Astrocyte of the cerebellum (primary cell): Measurements from ENCODE around the gene PIR.

Experiments used
- DNase-seq: peaks from one replicate; pipeline ENCODE4 v3.0.0-alpha.2; 2011; ENCODE audit warnings: low read depth
- H3K4me3 ChIP-seq: 2 replicates; pipeline ENCODE4 v1.5.1; 2011; ENCODE audit warnings: mild to moderate bottlenecking, low read depth, low read length, moderate library complexity
- CTCF ChIP-seq: IDR thresholded peaks from 2 replicates; pipeline ENCODE4 v1.5.1; 2012; ENCODE audit warnings: low read length, low read depth, moderate library complexity, mild to moderate bottlenecking; ENCODE audit errors: missing control alignments
- in situ Hi-C: cut with HindIII; loops from 2 replicates; pipeline ENCODE4 v1.10.0; 2017; ENCODE audit warnings: low sequenced_read_pairs

PIR gene

GRCh38 chrX:15522464-15522863 is 29.3 kb upstream of the PIR start:
- H3K4me3 ChIP-seq: no peak overlapping the region
- in situ Hi-C loops: no loop called here
- DNase-seq: no peak
- no peak for TF ChIP-seq CTCF

DNA sequence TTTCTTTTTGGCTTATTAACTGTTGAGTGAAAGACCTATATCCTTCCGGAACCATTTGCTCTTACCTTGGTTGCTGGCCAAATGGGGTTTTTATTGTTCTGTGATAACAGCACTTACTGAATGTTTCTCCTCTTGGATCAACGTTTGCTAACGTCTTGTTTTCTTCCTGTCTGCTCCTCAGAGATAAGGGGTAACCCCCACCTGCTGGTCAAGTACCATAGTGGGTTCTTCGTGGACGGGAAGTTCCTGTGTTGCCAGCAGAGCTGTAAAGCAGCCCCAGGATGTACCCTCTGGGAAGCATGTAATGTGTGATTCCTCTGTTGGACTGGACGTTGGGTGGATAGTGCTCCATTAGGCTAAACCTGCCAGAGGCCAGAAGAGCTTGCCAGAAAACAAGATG is 22.8 kb upstream of the PIR start:
- in situ Hi-C loops: no loop called here
- no peak for TF ChIP-seq CTCF
- DNase-seq: no peak
- no peak overlapping the region for H3K4me3 ChIP-seq

GRCh38 chrX:15514279-15514678 is 21.1 kb upstream of the PIR start:
- no peak overlapping the region for H3K4me3 ChIP-seq
- in situ Hi-C loops: no loop called here
- TF ChIP-seq CTCF: no peak
- DNase-seq: no peak

DNA sequence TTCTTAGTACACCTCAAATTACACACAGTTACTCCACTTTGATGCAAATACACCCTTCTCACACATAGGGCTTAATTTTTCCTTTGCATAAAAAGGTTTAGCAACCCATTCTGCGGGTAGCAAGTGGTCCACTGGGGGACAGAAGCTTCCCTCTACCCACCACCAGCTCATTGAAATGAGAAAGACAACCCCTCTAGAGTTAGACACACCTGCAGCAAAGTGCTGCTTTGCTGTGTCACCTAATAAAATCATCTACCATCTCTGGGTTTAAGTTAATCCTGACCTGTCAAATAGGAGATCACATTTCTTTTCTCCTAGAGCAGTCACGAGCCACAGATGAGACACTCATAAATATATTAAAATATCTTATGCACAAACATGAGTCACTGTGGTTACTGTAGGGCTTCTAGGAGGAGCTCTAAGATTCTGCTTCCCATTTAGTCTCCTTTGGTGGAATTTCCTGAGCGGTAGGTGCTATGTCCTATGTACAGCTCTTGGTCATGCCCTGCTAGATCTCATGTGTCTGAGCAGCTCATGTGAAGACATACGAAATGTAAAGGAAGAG is 19.4 kb upstream of the PIR start:
- no peak for TF ChIP-seq CTCF
- DNase-seq: no peak
- in situ Hi-C loops: no loop called here
- no peak overlapping the region for H3K4me3 ChIP-seq

DNA sequence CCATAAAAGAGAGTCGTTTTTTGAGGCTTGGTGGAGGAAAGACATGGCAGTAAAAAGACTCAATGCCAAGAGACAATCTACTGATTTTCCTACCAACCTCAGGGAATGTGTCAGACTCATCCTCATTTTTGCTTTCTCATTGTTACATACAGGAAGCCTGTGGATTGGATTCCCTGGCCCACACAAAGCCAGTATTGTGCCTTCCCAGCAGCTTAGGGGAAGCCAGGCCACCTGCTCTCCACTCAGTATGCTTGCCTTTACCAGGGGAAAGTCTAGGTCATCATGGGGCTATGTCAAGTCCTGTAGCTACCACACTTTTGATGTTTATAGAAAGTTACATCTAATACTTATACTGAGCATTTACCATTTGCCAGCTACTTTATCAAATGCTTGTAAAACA is 18.4 kb upstream of the PIR start:
- DNase-seq: no peak
- in situ Hi-C loops: no loop called here
- TF ChIP-seq CTCF: no peak
- no peak overlapping the region for H3K4me3 ChIP-seq

GRCh38 chrX:15509845-15510244 is 16.7 kb upstream of the PIR start:
- no peak overlapping the region for H3K4me3 ChIP-seq
- in situ Hi-C loops: no loop called here
- DNase-seq: no peak
- no peak for TF ChIP-seq CTCF

GRCh38 chrX:15507005-15507404 is 13.9 kb upstream of the PIR start:
- no peak for DNase-seq
- in situ Hi-C loops: no loop called here
- H3K4me3 ChIP-seq: no peak overlapping the region
- TF ChIP-seq CTCF: no peak
